Right atrium auricular region (tissue), 2 donors: Measurements from ENCODE around the gene LRRC3. TPM values are rescaled to one million over a fixed set of nuclear protein-coding genes. Genes with fewer than 3 reads are reported as not detected.

Experiments
- DNase-seq: peaks from one replicate; pipeline ENCODE4 v3.0.0-alpha.2; 2019; ENCODE audit warnings: low spot score
- H3K27ac ChIP-seq, 2 donors: fragments of 200-600 bp; sonication (generic); 1 replicate in 1 of 2; 2 replicates in 1 of 2; pipeline ENCODE4 v1.5.1; 2016 to 2019
- H3K27me3 ChIP-seq, 2 donors: fragments of 200-600 bp; sonication (generic); one replicate each; pipeline versions ENCODE4 v1.5.1 to v1.6.0; 2017 to 2019
- H3K36me3 ChIP-seq: fragments of 200-600 bp; sonication (generic); one replicate; pipeline ENCODE4 v1.5.1; 2016
- H3K4me1 ChIP-seq, 2 donors: fragments of 200-600 bp; sonication (generic); one replicate each; pipeline versions ENCODE4 v1.5.1 to v1.6.0; 2017 to 2019
- H3K4me3 ChIP-seq, 2 donors: fragments of 200-600 bp; sonication (generic); 1 replicate in 1 of 2; 2 replicates in 1 of 2; pipeline ENCODE4 v1.5.1; 2017 to 2019; ENCODE audit warnings: mild to moderate bottlenecking in 1 of 2, moderate library complexity in 1 of 2
- H3K9me3 ChIP-seq, 2 donors: fragments of 200-600 bp; sonication (generic); one replicate each; pipeline ENCODE4 v1.5.1; 2019
- total RNA-seq, 2 donors: library from RNA; depleted of rRNA; stranded (reverse); fragments of >200 nt; gene quantifications; one replicate each; pipeline ENCODE4 v1.1.0, GENCODE V29; 2016
- TF ChIP-seq, protein P1 (sequence below), 2 donors: fragments of 200-600 bp; sonication (generic); IDR thresholded peaks; one replicate each; pipeline ENCODE4 v1.5.1; 2019; ENCODE audit warnings: antibody characterized with exemption in 2 of 2

The LRRC3 gene
- total RNA-seq, 2 donors from 2014 or later = 1.1 to 1.7 TPM

DNA sequence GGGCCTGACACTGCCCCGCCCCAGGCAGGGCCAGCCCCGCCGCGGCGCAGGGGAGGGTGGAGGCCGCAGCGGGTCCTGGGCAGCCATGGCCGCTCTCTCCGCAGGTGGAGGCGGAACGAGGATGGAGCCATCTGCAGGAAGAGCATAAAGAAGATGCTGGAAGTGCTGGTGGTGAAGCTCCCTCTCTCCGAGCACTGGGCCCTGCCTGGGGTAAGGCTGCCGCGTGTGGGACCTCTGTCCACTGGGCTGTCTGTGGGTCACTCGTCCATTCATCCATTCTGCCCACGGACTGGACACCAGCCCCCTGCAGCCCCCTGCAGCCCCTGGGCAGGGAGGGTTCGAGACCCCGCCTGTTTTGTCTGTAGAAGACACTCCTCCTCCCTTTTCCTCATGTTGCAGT is 18.4 kb upstream of the LRRC3 start:
- Histone ChIP-seq H3K27me3 (no peaks in the 10 kb centered on the region), H3K4me3 (no peak overlapping the region), H3K9me3 (no peaks in the 10 kb centered on the region), H3K27ac (no peak overlapping the region), H3K36me3 (no peaks in the 10 kb centered on the region), H3K4me1 (no peaks in the 10 kb centered on the region)
- TF ChIP-seq, protein P1, sequence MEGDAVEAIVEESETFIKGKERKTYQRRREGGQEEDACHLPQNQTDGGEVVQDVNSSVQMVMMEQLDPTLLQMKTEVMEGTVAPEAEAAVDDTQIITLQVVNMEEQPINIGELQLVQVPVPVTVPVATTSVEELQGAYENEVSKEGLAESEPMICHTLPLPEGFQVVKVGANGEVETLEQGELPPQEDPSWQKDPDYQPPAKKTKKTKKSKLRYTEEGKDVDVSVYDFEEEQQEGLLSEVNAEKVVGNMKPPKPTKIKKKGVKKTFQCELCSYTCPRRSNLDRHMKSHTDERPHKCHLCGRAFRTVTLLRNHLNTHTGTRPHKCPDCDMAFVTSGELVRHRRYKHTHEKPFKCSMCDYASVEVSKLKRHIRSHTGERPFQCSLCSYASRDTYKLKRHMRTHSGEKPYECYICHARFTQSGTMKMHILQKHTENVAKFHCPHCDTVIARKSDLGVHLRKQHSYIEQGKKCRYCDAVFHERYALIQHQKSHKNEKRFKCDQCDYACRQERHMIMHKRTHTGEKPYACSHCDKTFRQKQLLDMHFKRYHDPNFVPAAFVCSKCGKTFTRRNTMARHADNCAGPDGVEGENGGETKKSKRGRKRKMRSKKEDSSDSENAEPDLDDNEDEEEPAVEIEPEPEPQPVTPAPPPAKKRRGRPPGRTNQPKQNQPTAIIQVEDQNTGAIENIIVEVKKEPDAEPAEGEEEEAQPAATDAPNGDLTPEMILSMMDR (IDR thresholded peaks at IDR 0.05) = no peak
- DNase-seq = no peak

DNA sequence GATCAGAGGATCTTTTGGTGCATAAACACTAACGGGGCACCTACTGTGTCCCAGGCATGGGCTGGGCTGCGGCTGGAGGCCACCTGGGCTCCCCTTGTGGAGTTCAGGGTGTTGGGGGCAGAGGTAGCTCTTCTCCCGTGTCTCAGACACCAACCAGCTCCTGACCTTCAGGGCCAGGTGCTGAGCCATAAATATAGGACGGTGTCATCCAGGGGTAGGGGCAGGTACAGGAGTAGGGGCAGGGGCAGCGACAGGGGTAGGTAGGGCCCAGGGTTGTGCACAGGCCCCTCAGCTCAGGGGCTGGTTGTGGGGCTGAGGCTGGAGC is 18.0 kb upstream of the LRRC3 start:
- DNase-seq = no peak
- Histone ChIP-seq H3K4me1 (no peaks in the 10 kb centered on the region), H3K4me3 (no peak overlapping the region), H3K36me3 (no peaks in the 10 kb centered on the region), H3K27me3 (no peaks in the 10 kb centered on the region), H3K9me3 (no peaks in the 10 kb centered on the region), H3K27ac (no peak overlapping the region)
- TF ChIP-seq, protein P1 (IDR thresholded peaks at IDR 0.05) = no peak

DNA sequence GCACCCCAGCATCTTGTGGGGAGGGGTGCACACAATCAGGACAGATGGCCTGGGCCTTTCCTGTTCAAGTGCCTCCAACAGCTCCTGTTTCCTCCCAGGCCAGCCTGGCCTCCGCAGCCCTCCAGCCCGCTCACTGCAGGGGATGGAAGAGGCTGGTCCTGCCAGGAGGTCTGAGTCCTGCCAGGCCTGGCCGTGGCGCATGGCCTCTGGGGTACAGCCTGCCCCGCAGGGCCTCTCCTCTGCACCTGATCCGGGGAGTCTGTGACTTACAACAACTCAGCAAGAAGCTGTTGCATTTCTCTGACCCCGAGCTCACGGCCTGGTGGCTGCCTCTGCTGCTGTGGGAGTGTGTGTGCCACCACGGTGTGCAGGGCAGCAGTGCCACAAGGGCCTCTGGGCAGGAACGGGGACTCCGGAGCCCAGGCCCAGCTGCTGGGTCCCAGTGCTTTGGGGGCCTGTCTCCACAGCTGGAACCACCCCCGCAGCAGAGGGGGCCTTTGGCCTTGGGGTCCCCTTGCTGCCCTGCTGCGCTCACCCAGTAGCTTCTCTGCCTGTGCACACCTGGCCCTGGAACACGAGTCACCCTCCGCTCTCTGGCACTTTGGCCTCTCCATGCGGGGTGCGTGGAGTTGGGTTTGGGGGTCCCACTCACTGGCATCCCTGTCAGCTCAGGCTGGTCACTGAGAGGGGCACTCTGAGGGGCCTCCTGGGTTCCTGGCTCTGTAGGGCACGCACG is 17.4 kb upstream of the LRRC3 start:
- TF ChIP-seq, protein P1 (IDR thresholded peaks at IDR 0.05) = no peak
- DNase-seq = no peak
- H3K4me3 ChIP-seq = no peak overlapping the region
- no peaks in the 10 kb centered on the region for H3K36me3 ChIP-seq
- no peak overlapping the region for H3K27ac ChIP-seq
- no peaks in the 10 kb centered on the region for H3K9me3 ChIP-seq
- H3K4me1 ChIP-seq = no peaks in the 10 kb centered on the region
- H3K27me3 ChIP-seq = no peaks in the 10 kb centered on the region

DNA sequence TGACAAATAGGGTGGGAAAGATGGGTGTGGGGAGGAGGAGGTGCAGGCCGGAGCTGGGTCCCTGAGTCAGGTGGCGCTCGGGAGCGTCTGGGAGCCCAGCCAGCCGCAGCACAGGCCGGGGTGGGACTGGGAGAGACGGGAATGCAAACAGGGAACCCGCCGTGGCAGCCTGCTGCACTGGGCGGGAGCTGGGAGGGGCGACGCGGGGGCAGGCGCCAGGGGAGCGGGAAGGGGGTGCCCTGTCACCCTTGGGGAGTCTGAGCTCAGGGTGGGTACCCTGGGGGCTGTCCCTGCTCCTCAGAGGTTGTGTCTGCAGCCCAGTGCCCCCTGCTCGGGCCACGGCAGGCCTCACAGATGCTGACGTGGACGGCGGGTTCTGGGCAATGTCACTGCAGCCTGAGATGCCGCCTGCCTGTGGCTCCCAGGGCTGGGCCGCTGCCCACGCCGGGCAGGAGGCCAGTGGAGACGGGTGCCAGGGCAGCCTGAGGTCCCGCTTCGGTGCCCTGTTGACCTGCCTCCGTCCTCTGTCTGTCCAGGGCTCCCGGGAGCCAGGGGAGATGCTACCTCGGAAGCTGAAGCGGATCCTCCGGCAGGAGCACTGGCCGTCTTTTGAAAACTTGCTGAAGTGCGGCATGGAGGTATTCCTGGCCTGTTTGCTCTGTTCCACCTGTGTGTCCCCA is 16.6 kb upstream of the LRRC3 start:
- no peaks in the 10 kb centered on the region for H3K36me3 ChIP-seq
- TF ChIP-seq, protein P1 (IDR thresholded peaks at IDR 0.05) = no peak
- H3K4me1 ChIP-seq = no peaks in the 10 kb centered on the region
- H3K9me3 ChIP-seq = no peaks in the 10 kb centered on the region
- H3K27me3 ChIP-seq = no peaks in the 10 kb centered on the region
- DNase-seq = no peak
- no peak overlapping the region for H3K27ac ChIP-seq
- no peak overlapping the region for H3K4me3 ChIP-seq

DNA sequence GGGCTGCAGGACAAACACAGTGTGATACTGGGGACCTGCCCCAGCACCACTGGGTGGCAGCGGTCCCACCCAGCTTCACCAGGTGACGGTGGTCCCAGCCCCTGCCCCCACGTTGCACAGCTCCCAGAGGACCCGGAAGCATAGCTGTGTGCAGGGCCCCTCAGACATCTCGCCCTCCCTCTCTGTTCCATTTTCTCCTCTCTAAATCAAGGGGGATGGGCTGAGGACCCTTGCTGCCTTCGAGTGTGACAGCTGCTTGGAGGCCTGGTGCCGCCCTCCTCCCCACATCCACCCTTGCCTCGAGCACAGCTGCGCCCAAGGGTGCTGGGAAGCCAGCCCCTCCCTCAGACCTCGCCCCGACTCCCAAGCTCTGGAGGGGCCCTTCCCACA is 16.1 kb upstream of the LRRC3 start:
- H3K27me3 ChIP-seq = no peaks in the 10 kb centered on the region
- H3K27ac ChIP-seq = no peak overlapping the region
- DNase-seq = no peak
- no peaks in the 10 kb centered on the region for H3K4me1 ChIP-seq
- no peaks in the 10 kb centered on the region for H3K9me3 ChIP-seq
- TF ChIP-seq, protein P1 (IDR thresholded peaks at IDR 0.05) = no peak
- H3K36me3 ChIP-seq = no peaks in the 10 kb centered on the region
- no peak overlapping the region for H3K4me3 ChIP-seq
